Activated CD4-positive, alpha-beta T cell treated with anti-CD3 and anti-CD28 coated beads for 36 hours (primary cell): ENCODE measurements around the gene CPHXL2. TPM values are rescaled to one million over a fixed set of nuclear protein-coding genes. Genes with fewer than 3 reads are reported as not detected.

Experiments used
- ATAC-seq: fragments of 200-7000 bp; cut with Tn5 transposase; one replicate; pipeline ENCODE4 v1.10.0; 2021; ENCODE audit warnings: mild to moderate bottlenecking, moderate library complexity
- CTCF ChIA-PET: fragments of 350-600 bp; sonication (Branson Sonifier 250); formaldehyde crosslinking; loops from one replicate; lab custom pipeline; 2021; ENCODE audit warnings: antibody characterized with exemption; lab: Charles Lee
- POLR2A ChIA-PET: fragments of 350-600 bp; sonication (Branson Sonifier 250); formaldehyde crosslinking; loops from one replicate; lab custom pipeline; 2021; ENCODE audit warnings: antibody characterized with exemption, inconsistent platforms; lab: Charles Lee
- DNase-seq: peaks from one replicate; pipeline ENCODE4 v3.0.0-alpha.2; 2020
- H3K27ac Mint-ChIP-seq: one replicate; pipeline ENCODE4 v1.8.0; 2021; ENCODE audit warnings: mixed read lengths
- H3K27me3 Mint-ChIP-seq: one replicate; pipeline ENCODE4 v1.8.0; 2021; ENCODE audit warnings: mixed read lengths
- H3K36me3 Mint-ChIP-seq: one replicate; pipeline ENCODE4 v1.8.0; 2021; ENCODE audit warnings: low read depth, mixed read lengths
- H3K4me1 Mint-ChIP-seq: one replicate; pipeline ENCODE4 v1.8.0; 2021; ENCODE audit warnings: mixed read lengths
- H3K4me3 Mint-ChIP-seq: one replicate; pipeline ENCODE4 v1.8.0; 2021; ENCODE audit warnings: mild to moderate bottlenecking, moderate library complexity, mixed read lengths
- H3K9me3 Mint-ChIP-seq: one replicate; pipeline ENCODE4 v1.8.0; 2021; ENCODE audit warnings: low read depth, mixed read lengths
- intact Hi-C, 2 experiments: fragments of 100-400 bp; cut with DNase I in 1 of 2; cut with micrococcal nuclease in 1 of 2; formaldehyde crosslinking; loops; one replicate each; pipeline versions ENCODE4 v1.14.2 to v1.15.1; 2022 to 2024; cut with DNase I, micrococcal nuclease
- total RNA-seq, 2 experiments: library from RNA; stranded (reverse); gene quantifications; one replicate each; pipeline ENCODE4 v1.2.3, GENCODE V29; 2021

The CPHXL2 gene
- total RNA-seq: not detected

DNA sequence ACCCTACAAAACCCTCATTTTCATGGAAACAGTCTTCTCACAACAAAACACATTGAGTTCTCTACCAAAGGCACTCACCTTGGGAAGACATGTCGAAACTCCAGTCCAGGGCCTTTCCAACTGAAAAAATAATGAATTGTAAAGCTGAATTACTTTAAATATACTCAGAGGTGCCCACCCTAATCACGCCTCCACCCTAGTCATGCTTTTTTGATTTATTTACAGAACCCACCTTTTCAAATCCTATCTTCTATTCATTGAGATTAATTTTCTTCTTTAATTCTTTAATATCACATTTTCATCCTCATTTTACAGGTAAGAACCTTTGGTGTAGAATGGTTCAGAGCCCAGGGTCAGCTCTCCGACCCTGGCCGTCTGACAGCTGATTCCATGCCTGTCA, at the start of gene CPHXL2:
Gene CPHXL2, minus strand, starts transcription at position 101 of the 400 bp plus-strand sequence. Its CDS starts 10 bp downstream, at position 91.
- Mint-ChIP-seq H3K4me1 (no peaks in the 10 kb centered on the region), H3K36me3 (no peaks in the 10 kb centered on the region), H3K9me3 (no peaks in the 10 kb centered on the region), H3K4me3 (no peak within 1 kb of the TSS), H3K27ac (no peak within 1 kb of the TSS), H3K27me3 (no peaks in the 10 kb centered on the region)
- no peak for ATAC-seq
- intact Hi-C loops: no loop called here
- POLR2A ChIA-PET: no interaction called here
- no peak for DNase-seq
- CTCF ChIA-PET: no interaction called here

DNA sequence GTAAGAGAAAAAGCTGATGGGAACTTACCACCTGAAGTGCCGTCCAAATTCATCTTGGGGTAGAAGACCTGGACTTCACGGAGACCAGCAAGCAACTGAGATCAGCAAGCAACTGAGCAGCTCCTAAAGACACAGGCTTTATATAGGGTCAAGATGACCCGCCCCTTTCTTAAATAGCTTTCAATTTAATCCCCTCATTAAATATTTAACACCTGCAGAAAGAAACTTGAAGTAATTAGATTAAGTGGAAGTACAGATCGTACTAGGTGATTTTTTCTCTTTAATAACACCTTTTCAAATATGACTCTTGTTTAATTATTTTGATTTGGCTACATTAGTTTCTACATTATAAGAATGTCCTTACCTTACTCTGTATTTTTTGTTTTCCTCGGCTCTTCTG, 49.6 kb upstream of the CPHXL2 start, which contains the start of gene CPHXL:
Gene CPHXL, minus strand, starts transcription at position 101 of the 400 bp plus-strand sequence. Its CDS starts 48 bp downstream, at position 53.
- no peak within 1 kb of the TSS for H3K27ac Mint-ChIP-seq
- no peaks in the 10 kb centered on the region for H3K4me1 Mint-ChIP-seq
- POLR2A ChIA-PET: no interaction called here
- CTCF ChIA-PET: no interaction called here
- H3K9me3 Mint-ChIP-seq: peaks cover 4% of the 10 kb centered on the region
- no peaks in the 10 kb centered on the region for H3K27me3 Mint-ChIP-seq
- DNase-seq (no peak), ATAC-seq (no peak)
- intact Hi-C loops: no loop called here
- no peaks in the 10 kb centered on the region for H3K36me3 Mint-ChIP-seq
- no peak within 1 kb of the TSS for H3K4me3 Mint-ChIP-seq

DNA sequence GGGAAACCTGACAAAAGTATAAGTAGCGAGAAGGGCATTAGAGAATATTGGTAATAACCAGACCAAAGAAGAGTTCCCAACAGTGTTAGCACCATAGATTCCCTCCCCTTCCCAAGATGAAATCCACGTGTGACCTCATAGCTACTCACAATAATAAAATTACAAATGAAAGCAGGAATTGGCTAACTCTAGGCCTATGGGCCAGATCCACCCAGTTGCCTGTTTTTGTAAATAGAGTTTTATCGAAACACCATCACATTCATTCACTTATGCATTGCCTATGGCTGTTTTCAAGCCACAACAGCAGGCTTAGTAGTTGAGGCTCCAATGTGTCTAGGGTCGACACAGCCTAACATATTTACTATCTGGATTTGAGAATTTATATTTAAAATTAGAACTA, 41.6 kb upstream of the CPHXL2 start:
- Mint-ChIP-seq H3K4me1 (no peaks in the 10 kb centered on the region), H3K27me3 (peaks cover 4% of the 10 kb centered on the region), H3K9me3 (peaks cover 7% of the 10 kb centered on the region), H3K4me3 (no peak overlapping the region), H3K27ac (no peak overlapping the region), H3K36me3 (no peaks in the 10 kb centered on the region)
- no peak for ATAC-seq
- intact Hi-C loops: no loop called here
- no peak for DNase-seq
- CTCF ChIA-PET: no interaction called here
- POLR2A ChIA-PET: no interaction called here

DNA sequence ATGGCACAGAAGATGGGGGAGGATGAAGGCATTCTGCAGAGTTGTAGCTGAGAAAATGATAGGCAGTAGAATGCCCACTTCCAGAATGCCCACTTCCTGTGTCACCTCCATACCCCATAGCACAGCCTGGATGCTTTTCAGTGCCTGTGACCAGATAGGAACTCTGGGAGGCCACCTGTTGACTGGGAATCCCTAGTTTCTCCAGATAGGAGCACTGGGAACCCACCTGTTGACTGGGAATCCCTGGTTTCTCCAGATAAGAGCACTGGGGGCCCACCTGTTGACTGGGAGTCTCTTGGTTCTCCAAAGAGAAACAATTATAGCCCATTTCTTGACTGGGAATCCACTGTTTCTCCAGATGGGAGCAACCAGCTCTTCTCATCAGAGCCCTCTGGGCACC, 37.9 kb upstream of the CPHXL2 start:
- ChIA-PET CTCF (no interaction called here), POLR2A (no interaction called here)
- Mint-ChIP-seq H3K4me3 (no peak overlapping the region), H3K27me3 (peaks cover 4% of the 10 kb centered on the region), H3K4me1 (no peaks in the 10 kb centered on the region), H3K36me3 (peaks cover 2% of the 10 kb centered on the region), H3K9me3 (peaks cover 15% of the 10 kb centered on the region), H3K27ac (no peak overlapping the region)
- ATAC-seq: no peak
- DNase-seq: no peak
- intact Hi-C loops: no loop called here

DNA sequence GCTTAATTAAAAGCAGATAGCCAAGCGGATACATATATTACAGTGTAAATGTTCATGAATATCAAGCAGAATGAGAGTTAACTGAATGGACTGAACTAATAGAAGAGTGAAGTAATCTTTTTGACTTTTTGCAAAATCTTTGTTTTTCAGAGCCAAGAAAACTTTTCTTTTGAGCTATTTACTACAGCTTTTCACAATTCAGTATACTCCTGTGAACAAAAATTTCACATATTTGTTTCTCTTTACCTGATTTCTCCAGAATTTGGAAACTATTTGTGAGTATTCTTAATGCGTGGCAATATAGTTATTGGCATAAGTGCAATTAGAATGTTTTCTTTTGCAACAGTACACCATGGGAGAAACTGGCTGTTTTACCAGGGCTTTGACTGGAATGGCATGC, 33.5 kb upstream of the CPHXL2 start:
- no peaks in the 10 kb centered on the region for H3K4me1 Mint-ChIP-seq
- intact Hi-C loops: no loop called here
- peaks cover 13% of the 10 kb centered on the region for H3K9me3 Mint-ChIP-seq
- no peak overlapping the region for H3K4me3 Mint-ChIP-seq
- H3K27me3 Mint-ChIP-seq: no peaks in the 10 kb centered on the region
- ATAC-seq (no peak), DNase-seq (no peak)
- ChIA-PET CTCF (no interaction called here), POLR2A (no interaction called here)
- no peak overlapping the region for H3K27ac Mint-ChIP-seq
- peaks cover 2% of the 10 kb centered on the region for H3K36me3 Mint-ChIP-seq

DNA sequence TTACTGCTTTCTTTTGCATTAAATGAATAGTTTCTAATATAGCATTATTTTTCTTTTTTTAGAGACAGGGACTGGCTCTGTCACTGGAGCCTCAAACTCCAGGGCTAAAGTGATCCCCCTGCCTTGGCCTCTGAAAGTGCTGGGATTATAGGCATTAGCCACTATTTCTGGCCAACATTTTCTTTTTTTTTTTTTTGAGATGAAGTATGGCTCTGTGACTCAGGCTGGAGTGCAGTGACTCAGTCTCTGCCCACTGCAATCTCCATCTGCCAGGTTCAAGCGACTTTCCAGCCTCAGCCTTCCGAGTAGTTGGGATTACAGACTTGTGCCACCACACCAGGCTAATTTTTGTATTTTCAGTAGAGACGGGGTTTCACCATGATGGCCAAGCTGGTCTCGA, 26.5 kb upstream of the CPHXL2 start:
- Mint-ChIP-seq H3K36me3 (no peaks in the 10 kb centered on the region), H3K27ac (no peak overlapping the region), H3K4me1 (no peaks in the 10 kb centered on the region), H3K27me3 (no peaks in the 10 kb centered on the region), H3K9me3 (no peaks in the 10 kb centered on the region), H3K4me3 (no peak overlapping the region)
- ATAC-seq (no peak), DNase-seq (no peak)
- CTCF ChIA-PET: no interaction called here
- POLR2A ChIA-PET: no interaction called here
- intact Hi-C loops: no loop called here

DNA sequence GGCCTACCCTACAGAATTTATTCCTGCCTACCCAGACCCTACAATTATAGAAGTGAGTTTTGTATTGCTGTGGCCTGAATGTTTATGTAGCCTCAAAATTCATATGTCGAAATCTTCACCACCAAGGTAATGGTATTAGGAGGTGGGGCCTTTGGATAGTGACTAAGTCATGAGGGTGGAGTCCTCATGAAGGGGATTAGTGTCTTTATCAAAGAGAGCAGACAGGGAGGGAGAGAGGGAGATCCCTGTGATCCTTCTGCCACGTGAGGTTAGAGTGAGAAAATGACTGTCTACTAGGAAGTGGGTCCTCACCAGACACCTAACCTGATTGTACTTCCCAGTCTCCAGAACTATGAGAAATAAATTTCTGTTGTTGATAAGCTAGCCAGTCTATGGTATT, 25.4 kb upstream of the CPHXL2 start:
- intact Hi-C loops: no loop called here
- ChIA-PET POLR2A (no interaction called here), CTCF (no interaction called here)
- Mint-ChIP-seq H3K27me3 (no peaks in the 10 kb centered on the region), H3K9me3 (no peaks in the 10 kb centered on the region), H3K36me3 (no peaks in the 10 kb centered on the region), H3K27ac (no peak overlapping the region), H3K4me1 (no peaks in the 10 kb centered on the region), H3K4me3 (no peak overlapping the region)
- DNase-seq (no peak), ATAC-seq (no peak)

DNA sequence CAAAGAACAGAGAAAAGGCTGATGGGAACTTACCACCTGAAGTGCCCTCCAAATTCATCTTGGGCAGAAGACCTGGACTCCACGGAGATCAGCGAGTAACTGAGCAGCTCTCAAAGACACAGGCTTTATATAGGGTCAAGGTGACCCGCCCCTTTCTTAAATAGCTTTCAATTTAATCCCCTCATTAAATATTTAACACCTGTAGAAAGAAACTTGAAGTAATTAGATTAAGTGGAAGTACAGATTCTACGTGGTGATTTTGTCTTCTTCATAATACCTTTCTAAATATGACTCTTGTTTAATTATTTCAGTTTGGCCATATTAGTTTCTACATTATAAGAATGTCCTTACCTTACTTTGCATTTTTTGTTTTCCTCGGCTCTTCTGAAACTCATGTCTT, 24.6 kb upstream of the CPHXL2 start, which contains the start of gene DUXB:
Gene DUXB, minus strand, starts transcription at position 101 of the 400 bp plus-strand sequence. Its CDS starts 43 bp downstream, at position 58.
- H3K9me3 Mint-ChIP-seq: no peaks in the 10 kb centered on the region
- no peaks in the 10 kb centered on the region for H3K4me1 Mint-ChIP-seq
- ATAC-seq (no peak), DNase-seq (no peak)
- no peak within 1 kb of the TSS for H3K4me3 Mint-ChIP-seq
- intact Hi-C loops: no loop called here
- no peaks in the 10 kb centered on the region for H3K27me3 Mint-ChIP-seq
- H3K36me3 Mint-ChIP-seq: no peaks in the 10 kb centered on the region
- ChIA-PET POLR2A (no interaction called here), CTCF (no interaction called here)
- no peak within 1 kb of the TSS for H3K27ac Mint-ChIP-seq

DNA sequence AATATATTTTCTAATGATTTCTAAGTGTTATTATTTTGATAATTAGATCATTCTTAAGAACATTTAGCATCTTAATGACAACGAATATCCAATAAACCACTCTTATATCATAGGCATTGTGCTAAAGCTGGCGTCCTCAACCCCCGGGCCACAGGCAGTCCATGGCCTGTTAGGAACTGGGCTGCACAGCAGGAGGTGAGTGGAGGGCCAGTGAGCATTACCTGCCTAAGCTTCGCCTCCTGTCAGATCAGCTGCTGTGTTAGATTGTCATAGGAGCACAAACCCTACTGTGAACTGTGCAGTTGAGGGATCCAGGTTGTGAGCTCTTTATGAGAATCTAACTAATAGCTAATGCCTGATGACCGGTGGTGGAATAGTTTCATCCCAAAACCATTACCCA, 20.8 kb upstream of the CPHXL2 start:
- no peak for ATAC-seq
- POLR2A ChIA-PET: interaction anchor here (0.5 kb wide), 1 partner anchor 254 kb away, joined by 4 read pairs; no protein-coding TSS in a partner anchor
- no peaks in the 10 kb centered on the region for H3K36me3 Mint-ChIP-seq

DNA sequence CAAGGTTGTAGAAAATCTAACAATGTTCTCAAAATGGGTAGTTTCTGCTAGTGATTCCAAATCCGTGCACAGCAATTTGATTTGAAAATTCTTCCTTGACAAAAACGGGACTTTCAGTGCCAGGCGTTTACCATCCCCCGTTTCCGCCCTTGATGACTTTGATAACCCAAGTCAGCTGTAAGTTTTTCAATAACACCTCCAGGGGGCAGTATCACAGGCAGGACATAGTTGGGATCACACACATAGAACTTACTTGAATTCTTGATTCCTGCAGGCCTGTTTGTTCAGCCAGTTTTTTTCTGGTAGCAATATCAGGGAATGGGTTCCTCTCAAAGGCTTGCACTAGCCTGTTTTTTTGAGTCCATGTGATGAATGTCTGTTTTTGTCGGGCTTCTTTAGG, 18.9 kb upstream of the CPHXL2 start:
- ATAC-seq (no peak), DNase-seq (peak; percentile 7)
- ChIA-PET POLR2A (no interaction called here), CTCF (interaction anchor here (1.6 kb wide), 1 partner anchor 68 kb away, joined by 5 read pairs; no protein-coding TSS in a partner anchor)
- intact Hi-C loops: no loop called here
- Mint-ChIP-seq H3K4me3 (no peak overlapping the region), H3K36me3 (no peaks in the 10 kb centered on the region), H3K4me1 (no peaks in the 10 kb centered on the region), H3K27ac (no peak overlapping the region), H3K9me3 (no peaks in the 10 kb centered on the region), H3K27me3 (no peaks in the 10 kb centered on the region)

More for the DNA sequence above, 20.8 kb upstream of the CPHXL2 start:
- no peaks in the 10 kb centered on the region for H3K27me3 Mint-ChIP-seq
- no peaks in the 10 kb centered on the region for H3K4me1 Mint-ChIP-seq
- no peak overlapping the region for H3K27ac Mint-ChIP-seq
- no peak overlapping the region for H3K4me3 Mint-ChIP-seq
- CTCF ChIA-PET: interaction anchor here (1.0 kb wide), 1 partner anchor 10 kb away, joined by 3 read pairs; no protein-coding TSS in a partner anchor
- no peak for DNase-seq
- intact Hi-C loops: no loop called here
- no peaks in the 10 kb centered on the region for H3K9me3 Mint-ChIP-seq

DNA sequence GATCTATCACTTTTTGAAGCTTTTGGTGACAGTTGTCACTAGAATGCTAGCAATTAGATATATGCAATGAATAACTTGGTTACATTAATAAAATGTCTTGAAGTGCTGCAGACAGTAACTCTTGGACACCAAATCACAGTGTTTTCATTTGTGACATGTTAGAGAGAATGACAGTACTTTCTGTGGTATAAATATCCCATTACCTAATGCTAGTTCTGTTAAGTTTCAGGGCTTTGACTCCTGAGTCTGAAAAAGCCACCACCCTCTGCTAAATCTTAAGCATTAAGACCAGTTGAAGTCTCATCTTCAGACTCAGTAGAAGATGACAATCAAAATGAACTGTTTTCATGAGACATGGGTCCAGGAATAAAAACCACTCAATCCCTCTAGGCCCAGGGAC, 10.6 kb upstream of the CPHXL2 start:
- ATAC-seq (no peak), DNase-seq (no peak)
- ChIA-PET CTCF (no interaction called here), POLR2A (no interaction called here)
- Mint-ChIP-seq H3K36me3 (no peaks in the 10 kb centered on the region), H3K9me3 (peaks cover 3% of the 10 kb centered on the region), H3K27ac (no peak overlapping the region), H3K27me3 (no peaks in the 10 kb centered on the region), H3K4me3 (no peak overlapping the region), H3K4me1 (no peaks in the 10 kb centered on the region)
- intact Hi-C loops: no loop called here

DNA sequence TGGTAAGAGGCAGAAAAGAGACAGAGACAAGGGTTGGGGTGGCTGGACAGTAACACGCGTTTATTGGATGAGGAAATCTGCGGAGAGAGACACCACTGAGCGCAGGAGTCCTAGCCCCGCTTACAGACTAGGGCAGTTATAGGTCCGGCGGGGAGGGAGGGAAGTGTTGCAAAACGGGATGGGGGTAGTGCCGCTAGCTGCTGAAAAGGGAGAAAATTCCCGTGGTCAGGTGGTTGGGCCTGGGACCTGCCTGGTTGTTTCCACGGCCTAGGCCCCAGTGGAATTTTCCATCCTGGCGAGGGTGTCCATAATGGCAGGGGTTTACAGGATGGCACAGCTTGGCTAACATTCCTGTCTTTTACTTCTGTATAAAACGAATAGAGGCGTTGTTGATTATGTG, 5.5 kb upstream of the CPHXL2 start:
- Mint-ChIP-seq H3K27me3 (no peaks in the 10 kb centered on the region), H3K9me3 (peaks cover 3% of the 10 kb centered on the region), H3K4me1 (no peaks in the 10 kb centered on the region), H3K4me3 (no peak overlapping the region), H3K36me3 (no peaks in the 10 kb centered on the region), H3K27ac (no peak overlapping the region)
- ChIA-PET POLR2A (no interaction called here), CTCF (no interaction called here)
- ATAC-seq (no peak), DNase-seq (no peak)
- intact Hi-C loops: no loop called here
